GOT3 (cell line): Measurements from ENCODE around the gene GLCCI1.
"Not testable (repeated sequence)": the region's sequence is repeated elsewhere in the genome, so short reads cannot be mapped to it uniquely, and the experiment has no call there.

Experiments used
- DNase-seq: peaks from one replicate; lab custom pipeline; 2025; ENCODE audit warnings: mixed read lengths; lab: John Stamatoyannopoulos, UW

Gene GLCCI1

GRCh38 chr7:8094164-8095140 is 125.9 kb downstream of the GLCCI1 start:
- DNase-seq = no peak

DNA sequence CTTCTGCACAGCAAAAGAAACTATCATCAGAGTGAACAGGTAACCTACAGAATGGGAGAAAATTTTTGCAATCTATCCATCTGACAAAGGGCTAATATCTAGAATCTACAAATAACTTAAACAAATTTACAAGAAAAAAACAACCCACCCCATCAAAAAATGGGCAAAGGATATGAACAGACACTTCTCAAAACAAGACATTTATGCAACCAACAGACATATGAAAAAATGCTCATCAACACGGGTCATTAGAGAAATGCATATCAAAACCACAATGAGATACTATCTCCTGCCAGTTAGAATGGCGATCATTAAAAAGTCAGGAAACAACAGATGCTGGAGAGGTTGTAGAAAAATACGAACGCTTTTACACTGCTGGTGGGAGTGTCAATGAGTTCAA is 132.7 kb downstream of the GLCCI1 start:
- DNase-seq = not testable (repeated sequence)

DNA sequence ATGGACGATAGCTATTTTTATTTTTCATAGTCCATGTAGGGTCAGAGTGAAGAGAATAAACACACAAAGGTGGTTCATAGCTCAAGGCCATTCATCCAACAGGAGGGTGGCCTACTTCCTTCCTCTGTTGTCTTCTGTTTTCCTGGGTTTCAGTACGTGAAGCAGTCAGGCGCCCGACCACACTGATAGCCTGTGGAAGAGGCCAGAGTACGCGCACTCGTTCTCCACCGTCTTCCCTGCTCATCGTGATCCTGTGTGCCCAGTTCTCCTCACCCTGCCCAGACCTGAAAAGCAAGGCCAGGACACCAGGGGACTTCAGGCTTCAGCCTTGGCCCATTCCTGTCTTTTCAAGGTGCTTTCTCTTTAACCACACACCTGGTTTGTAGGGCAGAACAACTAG is 134.7 kb downstream of the GLCCI1 start:
- no peak for DNase-seq

- DNase-seq = no peak
Observed at GRCh38 chr7:8105449-8106095, 137.0 kb downstream of the GLCCI1 start.

- DNase-seq = no peak
Observed at GRCh38 chr7:8109196-8110022, 140.8 kb downstream of the GLCCI1 start.

DNA sequence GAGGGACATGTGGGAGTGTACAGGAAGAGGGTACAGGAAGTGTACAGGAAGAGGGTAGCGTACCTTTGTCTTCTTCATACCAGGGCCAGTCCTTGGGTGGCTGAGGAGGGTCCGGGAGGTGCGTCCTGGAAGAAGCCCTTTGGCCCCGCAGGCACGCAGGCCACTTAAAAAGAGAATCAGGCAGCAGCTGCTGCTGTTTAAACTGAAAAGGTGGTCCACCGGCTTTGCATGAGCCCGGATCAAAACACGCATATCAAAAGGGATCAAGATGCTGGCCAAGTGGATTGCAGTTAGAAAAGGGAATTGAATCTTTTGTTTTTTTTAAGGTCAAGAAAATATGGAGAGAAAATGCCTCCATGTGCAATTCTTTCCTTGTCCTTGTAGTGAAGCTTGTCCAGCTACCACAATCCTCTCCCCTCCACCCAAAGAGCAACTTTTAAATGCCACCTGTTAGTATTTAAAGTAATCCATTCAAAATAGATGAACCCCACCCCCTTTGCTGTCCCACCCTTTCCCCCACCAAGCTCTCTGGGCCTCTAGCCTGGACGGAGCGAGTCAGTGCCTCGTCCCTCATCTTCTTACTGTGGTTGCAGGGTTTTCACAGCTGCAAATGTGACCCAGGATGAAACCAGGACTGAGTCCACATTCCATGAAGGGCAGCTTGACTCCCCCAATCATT is 142.8 kb downstream of the GLCCI1 start:
- no peak for DNase-seq

DNA sequence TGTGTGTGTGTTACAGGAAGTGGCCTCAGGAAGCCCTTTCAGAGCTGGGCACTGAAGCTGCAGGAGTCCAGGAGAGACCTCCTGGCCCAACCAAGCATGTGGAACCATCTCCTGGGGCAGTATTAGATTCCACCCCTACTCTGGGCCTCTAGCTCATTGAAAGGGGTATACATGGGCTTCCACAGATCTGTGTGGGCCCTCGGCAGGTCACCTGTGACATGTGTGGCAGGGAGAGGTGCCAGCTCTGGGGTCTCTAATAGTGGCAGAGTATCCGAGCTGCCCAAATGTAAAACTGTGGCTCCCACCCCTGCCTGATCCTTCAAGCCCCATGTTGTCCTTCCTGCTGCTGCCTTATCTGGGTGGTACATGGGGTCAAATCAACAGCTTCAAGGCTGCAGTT is 144.1 kb downstream of the GLCCI1 start:
- no peak for DNase-seq

DNA sequence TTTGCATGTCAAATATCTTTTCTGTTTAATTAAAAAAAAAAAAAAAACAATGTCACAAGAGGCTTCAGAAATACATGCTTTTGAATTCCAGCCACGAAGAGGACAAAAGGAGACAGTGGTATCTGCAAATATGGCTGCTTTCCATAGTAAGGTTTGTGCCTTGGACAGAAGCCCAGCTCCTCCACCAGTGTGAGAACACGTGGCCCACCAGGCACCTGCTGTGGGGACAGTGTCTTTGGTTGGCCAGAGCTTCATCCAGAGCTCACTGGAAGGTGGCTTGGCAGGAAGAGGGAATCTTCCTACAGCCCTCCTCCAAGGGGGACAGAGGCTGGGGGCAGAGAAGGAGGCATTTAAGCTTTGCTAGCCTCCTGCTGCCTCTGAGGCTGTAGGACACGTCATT is 144.6 kb downstream of the GLCCI1 start:
- DNase-seq = no peak

DNA sequence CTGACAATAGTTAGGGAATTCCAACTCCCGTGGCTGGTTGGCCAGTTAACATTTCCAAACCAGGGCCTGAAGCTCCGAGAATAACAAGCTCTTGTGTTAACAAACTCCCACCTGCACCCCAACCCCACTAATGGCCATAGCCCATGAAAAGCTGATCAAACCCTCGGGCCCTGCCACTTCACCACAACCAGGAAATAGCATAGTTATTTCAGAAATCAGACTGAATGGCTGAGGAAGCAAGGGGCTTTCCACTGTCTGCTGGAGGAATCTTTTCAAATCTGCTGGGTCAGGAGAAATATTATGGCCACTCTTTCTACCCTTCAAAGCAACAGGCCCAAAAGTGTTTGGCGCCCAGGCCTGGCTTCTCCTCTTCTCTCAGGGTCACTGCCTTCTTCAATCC is 145.6 kb downstream of the GLCCI1 start:
- no peak for DNase-seq

DNA sequence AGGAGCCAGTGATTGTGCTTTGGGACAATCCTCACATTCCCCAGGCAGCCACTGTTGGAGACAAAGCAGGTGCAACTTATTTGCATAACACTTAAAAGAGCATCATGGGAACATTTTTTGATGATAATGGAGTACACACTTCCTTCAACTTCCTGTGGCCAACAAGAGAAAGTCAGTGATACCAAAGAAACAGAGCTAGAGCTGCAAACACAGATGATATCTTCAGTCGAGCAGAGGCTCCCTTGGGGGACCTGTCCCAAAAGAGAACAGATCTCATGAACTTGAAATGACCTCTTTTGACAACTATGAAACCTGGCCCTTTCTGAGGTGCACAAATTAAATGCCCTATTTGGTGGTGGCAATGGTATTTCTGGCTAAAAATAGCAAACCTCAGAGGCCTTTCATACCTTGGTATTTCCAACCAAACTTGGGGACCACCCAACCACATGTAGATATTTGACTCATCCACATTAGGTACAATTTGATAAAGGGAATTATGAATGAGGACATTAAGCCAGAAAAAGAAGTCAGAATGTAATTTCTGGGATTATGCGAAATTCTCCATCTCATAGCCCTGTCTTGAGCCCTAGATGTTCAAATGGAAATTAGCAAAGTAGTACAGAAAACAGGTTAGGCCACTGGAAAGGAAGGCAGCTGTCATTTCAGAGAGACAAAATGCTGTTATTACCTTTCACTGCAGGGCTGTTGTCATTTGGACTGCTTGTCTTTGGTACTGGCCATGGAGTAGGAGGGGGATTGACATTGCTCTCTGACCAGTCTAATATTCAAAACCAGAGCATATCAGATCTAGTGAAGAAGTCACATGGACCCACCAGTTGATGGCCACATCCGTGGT is 147.2 kb downstream of the GLCCI1 start:
- DNase-seq = no peak

DNA sequence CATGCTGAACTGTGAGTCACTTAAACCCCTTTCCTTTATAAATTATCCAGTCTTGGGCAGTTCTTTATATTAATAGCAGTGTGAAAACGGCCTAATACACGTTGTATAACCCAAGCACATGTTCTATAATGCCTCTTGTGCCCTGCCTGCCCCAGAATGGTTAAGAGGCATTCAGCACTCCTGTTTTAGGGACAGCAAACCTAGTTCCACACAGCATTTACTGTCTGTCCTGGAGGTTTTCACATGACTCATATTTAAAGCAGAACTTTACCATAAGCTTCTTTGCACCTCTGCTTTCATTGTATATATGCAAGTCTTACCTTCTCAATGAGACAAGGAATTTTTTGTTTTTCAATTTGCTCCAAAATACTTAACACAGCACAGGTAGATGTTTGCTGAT is 148.6 kb downstream of the GLCCI1 start:
- no peak for DNase-seq

DNA sequence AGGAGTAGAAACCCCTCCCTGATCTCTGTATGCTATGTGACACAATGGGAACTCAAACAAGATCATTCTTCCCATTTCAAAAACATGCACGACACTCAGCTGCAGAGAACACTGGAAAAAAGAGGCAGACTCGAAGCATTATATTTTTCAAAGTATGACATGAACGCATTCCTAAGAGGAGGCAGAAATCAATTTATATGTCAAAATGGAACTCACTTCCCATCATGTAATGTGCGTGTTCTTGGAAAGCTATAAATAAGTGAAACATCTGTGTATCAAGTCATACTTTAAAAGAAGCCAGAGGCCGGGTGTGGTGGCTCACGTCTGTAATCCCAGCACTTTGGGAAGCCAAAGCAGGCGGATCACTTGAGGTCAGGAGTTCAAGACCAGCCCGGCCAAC is 150.7 kb downstream of the GLCCI1 start:
- no peak for DNase-seq

DNA sequence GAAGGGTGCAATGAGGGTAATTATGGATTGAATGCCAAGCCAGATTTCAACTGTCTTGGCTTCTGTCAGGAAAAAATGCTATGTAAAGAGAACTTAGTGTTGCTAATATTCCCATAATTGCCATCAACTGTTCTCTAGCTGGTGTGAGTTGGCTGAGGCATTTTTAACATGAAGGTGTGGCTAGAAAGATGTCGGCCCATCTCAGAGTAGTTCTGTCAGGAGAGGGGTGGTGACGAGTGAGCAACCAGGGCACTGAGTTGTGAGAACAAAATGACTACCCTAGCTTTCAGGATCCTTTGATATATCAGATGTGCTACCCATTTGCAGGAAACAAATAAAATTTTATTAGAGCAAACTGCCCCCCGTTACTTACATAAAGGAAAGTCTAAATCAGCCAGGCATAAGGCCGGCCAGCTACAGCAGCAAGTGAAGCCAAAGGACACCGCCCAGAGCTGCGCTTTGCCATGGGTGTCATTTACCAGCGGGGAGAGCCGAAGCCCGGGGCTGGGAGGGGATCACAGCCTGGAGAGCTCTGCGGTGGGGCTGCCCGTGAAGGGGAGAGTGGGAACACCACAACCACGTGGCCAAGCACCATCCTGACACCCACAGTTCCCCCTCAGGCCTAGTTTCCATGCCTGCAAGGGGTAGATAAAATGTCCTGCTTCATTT is 151.9 kb downstream of the GLCCI1 start:
- DNase-seq = no peak

DNA sequence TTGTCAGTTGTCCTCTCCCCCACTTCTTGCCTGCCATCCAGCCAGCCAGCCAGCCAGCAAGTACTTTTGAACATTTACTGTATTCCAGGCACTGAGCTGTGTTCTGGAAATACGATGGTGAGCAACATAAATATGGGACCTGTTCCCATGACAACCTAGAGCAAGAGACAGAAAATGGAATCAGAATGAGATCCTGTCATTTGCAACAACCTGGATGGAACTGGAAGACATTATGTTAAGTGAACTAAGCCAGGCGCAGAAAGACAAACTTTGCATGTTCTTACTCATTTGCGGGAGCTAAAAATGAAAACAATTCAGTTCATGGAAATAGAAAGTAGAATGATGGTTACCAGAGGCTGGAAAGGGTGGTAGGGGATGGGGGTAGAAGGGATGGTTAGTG is 152.6 kb downstream of the GLCCI1 start:
- DNase-seq = no peak

- DNase-seq = no peak
Observed at GRCh38 chr7:8125680-8126444, 157.3 kb downstream of the GLCCI1 start.

- no peak for DNase-seq
Observed at GRCh38 chr7:8126601-8127167, 158.1 kb downstream of the GLCCI1 start.

- DNase-seq = no peak
Observed at GRCh38 chr7:8128449-8129317, 160.1 kb downstream of the GLCCI1 start.

DNA sequence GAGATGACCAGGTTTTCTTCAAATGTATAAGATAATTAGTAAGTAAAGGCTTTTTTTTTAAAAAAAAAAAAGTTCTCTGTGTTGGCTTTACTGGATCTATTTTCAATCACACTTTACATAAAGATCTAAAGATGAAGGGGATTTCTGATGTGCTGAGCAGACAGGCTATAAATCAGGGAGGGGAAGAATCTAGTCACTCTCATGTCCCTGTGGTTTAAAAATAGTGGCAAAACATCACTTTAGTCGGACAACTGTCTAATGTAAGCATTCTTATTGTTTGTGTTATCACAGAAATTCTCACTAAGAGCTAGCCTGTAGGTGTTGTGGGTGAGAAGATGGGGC is 160.7 kb downstream of the GLCCI1 start:
- DNase-seq = no peak
